Measurements from ENCODE around the gene ZNF503.

DNA sequence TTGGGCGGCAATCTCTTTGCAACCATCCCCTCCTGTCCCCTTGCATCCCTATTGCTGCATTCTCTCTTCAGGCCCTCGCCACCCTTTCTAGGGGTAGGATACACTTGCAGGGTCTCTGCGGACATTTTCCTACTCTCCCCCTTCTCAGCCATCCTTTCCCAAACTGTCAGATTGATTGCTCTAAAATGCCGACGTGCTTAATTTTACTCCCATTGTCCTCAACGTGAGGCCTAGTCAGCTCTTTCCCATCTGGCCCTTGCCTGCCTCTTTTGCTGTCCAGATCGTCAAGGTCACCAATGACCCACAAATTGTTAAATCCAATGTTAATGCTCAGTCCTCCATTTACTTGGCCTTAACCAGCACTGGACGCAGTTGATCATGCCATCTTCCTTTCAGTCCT, 17.1 kb upstream of the ZNF503 start:
- TF ChIP-seq, protein P1, sequence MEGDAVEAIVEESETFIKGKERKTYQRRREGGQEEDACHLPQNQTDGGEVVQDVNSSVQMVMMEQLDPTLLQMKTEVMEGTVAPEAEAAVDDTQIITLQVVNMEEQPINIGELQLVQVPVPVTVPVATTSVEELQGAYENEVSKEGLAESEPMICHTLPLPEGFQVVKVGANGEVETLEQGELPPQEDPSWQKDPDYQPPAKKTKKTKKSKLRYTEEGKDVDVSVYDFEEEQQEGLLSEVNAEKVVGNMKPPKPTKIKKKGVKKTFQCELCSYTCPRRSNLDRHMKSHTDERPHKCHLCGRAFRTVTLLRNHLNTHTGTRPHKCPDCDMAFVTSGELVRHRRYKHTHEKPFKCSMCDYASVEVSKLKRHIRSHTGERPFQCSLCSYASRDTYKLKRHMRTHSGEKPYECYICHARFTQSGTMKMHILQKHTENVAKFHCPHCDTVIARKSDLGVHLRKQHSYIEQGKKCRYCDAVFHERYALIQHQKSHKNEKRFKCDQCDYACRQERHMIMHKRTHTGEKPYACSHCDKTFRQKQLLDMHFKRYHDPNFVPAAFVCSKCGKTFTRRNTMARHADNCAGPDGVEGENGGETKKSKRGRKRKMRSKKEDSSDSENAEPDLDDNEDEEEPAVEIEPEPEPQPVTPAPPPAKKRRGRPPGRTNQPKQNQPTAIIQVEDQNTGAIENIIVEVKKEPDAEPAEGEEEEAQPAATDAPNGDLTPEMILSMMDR (conservative IDR thresholded peaks at IDR 0.05): no peak
- TF ChIP-seq EZH2 (IDR thresholded peaks at IDR 0.05; ENCODE audit: low read depth): no peak
